Inferior parietal cortex (tissue), 1 donor: ENCODE measurements around the gene MYL5.
"Not testable (repeated sequence)": the region's sequence is repeated elsewhere in the genome, so short reads cannot be mapped to it uniquely, and the experiment has no call there.

ENCODE experiments used
- DNase-seq: peaks from one replicate; pipeline ENCODE4 v3.0.0-alpha.2; 2016; ENCODE audit errors: extremely low spot score

Gene MYL5

DNA sequence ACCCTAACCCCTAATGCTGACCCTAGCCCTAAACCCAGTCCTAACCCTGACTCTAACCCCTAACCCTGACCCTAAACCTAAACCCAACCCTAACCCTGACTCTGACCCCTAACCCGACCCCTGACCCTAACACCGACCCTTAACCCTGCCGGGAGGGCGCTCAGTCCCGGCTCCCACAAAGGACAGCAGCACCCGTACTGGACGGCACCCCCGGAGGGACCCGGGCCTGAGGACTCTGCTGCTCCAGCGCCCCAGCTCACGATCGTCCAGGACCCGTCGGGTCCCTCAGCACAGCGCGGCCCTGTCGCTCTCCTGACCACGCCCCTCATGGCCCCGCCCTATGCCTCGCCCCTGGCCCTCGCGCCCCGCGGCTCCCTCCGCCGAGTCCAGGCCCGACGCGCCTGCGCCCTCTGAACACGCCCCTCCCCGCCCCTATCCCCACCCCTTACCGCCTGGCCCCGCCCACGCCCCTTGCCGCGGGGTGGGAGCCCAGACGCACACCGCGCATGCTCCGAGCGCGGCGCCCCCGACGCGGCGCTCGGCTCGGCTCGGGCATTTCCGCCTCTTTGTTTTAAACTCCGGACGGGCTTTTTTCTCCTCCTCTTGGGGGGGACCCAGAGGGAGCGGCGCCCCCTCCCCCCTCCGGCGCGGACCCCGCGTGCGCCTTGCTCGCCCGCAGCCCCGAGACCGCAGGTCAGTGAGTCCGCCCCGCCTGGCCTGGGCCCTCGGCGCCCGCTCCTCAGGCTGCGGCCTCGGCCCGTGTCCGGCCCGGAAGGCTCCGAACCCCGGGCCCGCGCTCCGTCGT lies 31.1 kb downstream of the MYL5 start, which contains the start of gene PCGF3:
Gene PCGF3, plus strand, starts transcription at position 555 of the 805 bp plus-strand sequence. CDS start 27,849 bp downstream, outside the sequence.
- peak; percentile 92 for DNase-seq

DNA sequence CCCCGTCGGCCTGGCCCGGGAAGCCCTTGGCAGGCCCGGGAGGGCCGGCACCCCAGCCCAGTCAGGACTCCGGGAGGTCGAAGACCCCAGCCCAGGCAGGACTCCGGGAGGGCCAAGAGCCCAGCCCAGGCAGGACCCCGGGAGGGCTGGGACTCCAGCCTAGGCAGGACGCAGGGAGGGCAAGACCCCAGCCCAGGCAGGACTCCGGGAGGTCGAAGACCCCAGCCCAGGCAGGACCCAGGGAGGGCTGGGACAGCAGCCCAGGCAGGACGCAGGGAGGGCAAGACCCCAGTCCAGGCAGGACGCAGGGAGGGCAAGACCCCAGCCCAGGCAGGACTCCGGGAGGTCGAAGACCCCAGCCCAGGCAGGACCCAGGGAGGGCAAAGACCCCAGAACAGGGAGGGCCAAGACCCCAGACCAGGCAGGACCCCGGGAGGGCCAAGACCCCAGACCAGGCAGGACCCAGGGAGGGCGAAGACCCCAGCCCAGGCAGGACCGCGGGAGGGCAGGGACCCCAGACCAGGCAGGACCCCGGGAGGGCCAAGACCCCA lies 31.8 kb downstream of the MYL5 start:
- not testable (repeated sequence) for DNase-seq

DNA sequence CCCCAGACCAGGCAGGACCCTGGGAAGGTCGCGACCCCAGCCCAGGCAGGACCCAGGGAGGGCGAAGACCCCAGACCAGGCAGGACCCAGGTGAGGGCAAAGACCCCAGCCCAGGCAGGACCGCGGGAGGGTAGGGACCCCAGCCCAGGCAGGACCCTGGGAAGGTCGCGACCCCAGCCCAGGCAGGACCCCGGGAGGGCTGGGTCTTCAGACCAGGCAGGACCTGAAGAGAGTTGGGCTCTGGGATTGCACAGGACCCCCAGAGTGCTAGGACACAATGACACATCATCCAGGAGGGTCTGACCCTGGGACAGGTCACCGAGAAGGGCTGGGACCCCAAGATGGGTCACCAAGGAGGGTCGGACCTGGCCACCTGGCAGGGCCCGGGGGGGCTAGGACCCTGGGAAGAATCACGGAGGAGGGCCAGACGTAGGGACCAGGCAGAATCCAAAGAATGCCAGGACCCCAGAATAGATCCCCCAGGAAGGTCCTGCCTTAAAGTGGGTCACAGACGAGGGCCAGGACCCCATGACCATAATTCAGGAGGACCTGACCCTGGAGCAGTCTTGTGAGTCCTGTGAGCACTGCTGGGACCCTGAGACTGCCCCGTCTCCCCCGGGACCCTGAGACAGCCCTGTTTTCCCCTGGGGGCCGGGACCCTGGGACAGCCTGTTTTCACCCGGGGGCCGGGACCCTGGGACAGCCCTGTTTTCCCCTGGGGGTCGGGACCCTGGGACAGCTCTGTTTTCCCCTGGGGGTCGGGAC lies 32.7 kb downstream of the MYL5 start:
- DNase-seq: no peak

DNA sequence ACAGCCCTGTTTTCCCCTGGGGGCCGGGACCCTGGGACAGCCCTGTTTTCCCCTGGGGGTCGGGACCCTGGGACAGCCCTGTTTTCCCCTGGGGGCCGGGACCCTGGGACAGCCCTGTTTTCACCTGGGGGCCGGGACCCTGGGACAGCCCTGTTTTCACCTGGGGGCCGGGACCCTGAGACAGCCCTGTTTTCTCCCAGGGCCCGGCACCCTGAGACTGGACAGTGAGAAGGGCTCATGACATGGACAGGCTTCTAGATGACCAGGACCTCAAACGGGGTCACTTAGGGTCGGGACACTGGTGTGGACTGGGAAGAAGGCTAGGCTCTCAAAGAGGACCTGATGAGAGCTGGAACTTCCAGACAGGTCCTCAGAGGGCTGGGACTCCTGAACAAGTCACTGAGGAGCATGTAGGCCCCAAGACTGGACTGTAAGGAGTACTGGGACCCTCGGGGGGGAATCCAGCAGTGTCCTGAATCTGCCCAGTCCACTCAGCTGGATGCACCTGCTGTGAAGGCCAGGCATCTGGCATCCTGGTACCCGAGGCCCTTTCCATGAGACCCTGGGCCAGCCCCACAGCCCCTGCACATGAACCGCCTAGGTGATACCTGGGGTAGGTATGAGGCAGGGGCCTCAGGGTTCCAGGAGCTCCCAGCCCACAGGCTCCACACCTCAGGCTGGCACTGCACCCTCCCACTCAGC lies 33.7 kb downstream of the MYL5 start:
- no peak for DNase-seq

DNA sequence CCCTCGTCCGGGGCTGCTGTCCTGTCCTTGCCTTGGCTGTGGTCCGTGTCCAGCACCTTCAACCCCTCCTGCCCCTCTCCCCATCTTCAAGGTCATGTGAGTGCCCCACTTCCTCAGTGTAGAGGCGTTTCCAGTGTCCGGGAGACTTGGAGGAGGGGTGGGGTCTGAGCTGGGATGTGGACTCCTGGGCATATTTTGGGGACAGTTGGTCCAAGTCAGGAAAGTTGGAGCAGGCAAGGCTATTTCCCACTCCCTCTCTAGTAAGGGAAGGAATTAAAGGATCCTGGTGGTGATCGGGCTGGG lies 34.2 kb downstream of the MYL5 start:
- no peak for DNase-seq

DNA sequence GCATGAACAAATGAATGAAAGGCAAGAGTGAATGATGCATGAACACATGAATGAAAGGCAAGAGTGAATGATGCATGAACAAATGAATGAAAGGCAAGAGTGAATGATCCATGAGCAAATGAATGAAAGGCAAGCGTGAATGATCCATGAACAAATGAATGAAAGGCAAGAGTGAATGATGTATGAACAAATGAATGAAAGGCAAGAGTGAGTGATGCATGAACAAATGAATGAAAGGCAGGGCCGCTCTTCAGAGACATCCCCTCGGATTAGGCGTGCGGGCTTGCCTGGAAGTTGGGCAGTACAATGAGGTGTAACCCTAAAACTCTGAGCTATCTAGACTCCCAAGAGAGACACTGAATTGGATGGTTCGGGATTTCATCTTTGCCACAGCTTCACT lies 35.0 kb downstream of the MYL5 start:
- DNase-seq: no peak

DNA sequence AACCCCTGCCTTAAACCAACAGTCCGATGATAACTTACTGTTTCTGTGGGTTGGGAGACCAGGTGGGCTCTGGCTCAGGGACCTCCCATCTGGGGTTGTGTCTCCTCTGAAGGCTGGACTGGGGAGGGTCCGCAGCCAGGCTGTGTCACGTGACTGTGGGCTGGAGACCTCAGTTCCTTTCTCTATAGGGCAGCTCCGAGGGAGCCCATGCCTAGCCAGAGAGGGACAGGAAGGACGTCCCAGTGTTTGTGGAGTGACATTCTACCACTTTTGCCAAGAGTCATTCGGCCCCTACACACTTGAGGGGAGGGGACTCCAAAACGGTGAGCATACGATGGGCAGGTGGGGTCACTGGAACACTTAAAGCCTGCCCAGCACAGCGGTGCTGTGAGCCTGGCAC lies 35.8 kb downstream of the MYL5 start:
- no peak for DNase-seq

DNA sequence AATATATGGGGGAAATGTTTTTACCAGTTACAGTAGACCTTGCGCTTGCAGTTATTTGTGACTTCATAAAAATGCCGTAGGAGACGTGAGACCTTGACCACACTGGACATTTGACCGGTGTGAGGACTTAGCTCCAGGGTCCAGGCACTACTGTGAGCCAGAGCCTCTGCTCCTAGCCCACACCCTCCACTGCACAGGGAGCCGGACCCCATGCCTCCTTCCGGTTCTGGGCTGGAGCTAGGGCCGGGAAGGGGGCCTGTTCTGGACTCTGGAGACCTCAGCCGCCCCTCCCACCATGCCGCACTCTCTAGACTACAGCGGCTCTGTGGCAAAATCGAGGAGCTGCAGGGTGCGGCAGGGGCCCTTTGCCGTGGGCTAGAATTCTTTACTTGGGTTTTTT lies 36.6 kb downstream of the MYL5 start:
- no peak for DNase-seq

DNA sequence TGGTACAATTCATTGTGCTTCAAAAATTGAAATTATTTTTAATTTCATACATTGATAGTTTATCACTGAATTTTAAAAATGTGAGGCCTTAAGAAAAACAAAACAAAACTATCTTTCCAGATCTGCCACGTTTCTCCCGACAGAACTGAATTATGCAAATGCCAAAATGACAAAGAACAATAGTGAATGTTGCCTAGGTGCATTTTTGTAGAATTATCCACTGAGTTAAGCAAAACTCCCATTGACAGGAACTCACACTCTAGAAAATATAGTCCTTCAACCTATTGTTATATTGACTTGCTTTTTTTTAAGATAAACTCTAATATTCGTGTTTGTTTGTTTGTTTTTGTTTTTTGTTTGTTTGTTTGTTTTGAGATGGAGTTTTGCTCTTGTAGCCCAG lies 37.8 kb downstream of the MYL5 start:
- DNase-seq: no peak

DNA sequence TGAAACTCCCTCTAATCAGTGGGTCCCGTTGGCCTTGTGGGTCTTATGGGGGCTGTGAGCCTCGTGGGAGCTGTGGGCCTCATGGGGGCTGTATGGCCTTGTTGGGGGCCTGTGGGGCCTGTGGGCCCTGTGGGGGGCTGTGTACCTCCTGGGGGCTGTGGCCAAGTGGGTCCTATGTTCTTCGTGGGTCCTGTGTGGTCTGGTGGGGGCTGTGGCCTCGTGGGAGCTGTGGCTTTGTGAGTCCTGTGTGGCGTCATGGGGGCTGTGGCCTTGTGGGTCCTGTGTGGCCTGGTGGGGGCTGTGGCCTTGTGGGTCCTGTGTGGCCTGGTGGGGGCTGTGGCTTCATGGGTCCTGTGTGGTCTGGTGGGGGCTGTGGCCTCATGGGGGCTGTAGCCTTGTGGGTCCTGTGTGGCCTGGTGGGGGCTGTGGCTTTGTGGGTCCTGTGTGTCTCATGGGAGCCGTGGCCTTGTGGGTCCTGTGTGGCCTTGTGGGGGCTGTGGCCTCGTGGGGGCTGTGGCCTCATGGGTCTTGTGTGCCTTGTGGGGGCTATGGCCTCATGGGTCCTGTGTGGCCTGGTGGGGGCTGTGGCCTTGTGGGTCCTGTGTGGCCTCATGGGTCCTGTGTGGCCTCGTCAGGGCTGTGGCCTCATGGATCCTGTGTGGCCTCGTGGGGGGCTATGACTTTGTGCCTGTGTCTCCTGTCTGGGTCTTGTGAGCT lies 38.7 kb downstream of the MYL5 start:
- DNase-seq: no peak

DNA sequence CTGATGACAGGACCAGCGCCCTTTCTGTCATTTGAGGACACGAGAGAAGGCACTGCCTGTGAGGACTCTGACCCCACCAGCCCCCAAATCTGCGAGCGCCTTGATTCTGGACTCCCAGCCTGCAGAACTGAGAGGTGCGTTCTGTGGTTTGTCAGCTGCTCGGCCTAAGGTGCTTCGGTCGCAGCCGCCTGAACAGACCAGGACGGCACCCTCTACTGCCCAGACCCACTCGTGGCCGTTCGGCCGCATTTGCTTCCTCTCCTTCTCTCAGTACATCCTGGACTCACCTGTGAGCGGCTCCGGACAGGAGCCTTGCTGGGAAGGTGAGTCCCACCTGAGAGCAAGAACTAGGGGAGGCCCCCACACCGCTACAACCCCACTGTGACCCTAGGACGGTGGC lies 39.7 kb downstream of the MYL5 start:
- DNase-seq: no peak

DNA sequence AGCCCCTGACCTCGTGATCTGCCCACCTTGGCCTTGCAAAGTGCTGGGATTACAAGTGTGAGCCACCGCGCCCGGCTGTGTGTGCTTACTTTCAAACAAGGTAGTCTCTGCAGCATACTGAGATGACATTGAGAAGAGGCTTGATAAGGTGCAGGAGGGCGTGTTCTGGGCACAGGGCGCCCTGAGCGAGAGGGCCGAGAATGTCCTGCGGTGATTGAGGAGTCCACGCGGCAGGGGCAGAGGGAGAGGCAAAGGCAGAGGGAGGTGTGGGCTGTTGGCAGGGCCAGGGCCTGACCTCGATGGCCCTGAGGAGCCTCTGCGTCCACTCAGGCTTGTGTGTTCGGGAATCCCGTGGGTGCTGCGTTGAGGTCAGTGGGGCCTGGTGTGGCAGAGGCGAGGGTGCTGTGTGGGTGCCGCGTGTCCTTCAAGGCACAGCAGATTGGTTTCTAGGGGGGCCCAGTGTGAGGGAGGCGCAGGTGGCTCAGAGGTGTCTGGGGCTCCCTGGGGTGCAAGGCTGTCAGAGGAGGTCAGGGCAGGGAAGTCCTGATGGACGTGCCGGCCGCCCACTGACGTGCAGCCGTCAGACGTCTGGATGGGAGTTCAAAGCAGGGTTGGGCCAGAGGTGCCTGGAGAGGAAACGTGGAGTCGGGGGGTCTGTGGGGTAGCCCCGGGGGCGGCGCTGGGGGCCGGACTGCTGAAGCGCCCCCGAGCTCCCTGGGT lies 43.4 kb downstream of the MYL5 start:
- no peak for DNase-seq

DNA sequence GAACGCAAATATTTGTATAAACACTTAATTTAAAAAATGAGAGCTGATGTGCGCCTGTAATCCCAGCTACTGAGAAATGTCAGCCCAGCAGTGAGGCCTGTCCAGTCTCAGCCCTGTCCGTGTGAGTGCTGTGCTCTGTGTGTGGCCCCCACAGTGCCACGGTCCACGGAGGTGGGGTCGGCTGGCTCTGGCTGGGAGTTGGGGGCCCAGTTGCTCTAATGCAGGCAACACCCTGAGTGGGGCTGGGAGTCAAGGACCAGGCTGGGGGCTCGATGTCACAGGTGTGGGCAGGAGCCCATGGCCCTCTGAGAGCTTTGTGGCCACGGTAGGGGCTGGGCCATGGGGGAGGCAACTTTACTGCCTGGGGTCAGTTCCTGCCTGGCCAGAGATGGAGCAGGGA lies 44.1 kb downstream of the MYL5 start:
- DNase-seq: no peak

DNA sequence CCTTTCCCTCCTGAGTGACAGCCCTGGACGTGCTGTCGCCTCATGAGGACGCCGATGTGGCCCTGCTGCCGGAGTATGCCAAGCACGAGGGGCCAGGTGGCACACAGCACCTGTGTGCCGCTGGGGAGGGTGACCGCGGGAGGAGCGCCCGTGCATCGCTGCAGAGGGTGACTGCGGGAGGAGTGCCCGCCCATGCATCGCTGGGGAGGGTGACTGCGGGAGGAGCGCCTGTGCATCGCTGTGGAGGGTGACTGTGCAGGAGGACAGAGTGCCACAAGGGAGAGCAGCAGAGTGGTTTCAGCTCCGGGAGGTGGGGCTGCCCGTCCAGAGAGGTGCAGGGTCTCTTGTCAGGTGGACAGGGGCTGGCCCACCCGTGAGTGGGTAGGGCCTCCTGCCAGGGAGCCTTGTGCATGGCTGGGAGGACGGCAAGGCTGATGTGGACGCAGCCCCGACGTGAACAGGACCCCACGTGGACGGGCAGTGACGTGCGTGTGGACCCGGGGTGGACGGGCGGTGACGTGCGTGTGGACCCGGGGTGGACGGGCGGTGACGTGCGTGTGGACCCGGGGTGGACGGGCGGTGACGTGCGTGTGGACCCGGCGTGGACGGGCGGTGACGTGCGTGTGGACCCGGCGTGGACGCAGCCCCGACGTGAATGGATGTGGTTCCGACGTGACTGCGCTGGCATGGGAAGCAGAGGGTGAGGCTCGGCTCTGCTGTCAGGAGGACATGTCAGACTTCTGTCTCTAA lies 45.9 kb downstream of the MYL5 start:
- no peak for DNase-seq

DNA sequence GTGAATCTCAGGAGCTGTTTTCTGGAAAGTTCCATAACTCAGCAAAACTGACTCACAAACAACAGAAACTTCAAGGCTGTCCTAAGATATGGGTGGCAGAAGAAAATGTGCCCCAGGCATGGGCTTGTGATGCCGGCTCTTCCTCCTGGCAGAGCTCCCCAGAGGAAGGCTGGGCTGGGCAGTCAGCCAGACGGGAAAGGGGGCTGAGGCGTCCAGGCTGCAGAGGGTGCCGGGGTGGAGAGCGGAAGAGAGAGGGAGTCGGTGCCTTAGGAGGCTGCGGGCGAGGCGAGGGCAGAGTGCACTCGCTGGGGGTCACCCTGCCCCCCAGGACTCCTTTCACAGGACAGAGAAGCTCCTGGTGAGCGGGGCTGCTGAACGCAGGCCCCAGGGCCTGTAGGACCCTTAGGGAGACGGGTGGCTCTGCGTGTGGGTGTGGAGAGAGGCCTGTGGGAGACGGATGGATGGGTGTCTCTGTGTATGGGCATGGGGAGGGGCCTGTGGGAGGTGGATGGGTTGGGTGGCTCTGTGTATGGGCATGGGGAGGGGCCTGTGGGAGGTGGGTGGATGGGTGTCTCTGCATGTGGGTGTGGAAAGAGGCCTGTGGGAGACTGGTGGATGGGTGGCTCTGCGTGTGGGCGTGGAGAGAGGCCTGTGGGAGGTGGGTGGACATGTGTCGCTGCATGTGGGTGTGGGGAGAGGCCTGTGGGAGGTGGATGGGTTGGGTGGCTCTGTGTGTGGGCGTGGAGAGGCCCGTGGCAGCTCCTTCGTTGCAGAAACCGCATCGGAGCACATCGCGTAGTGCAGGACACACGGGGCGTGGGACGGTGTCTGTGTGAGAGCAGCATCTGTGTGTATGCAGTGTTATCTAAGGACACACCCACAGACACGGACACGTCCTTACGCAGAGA lies 47.2 kb downstream of the MYL5 start:
- no peak for DNase-seq

DNA sequence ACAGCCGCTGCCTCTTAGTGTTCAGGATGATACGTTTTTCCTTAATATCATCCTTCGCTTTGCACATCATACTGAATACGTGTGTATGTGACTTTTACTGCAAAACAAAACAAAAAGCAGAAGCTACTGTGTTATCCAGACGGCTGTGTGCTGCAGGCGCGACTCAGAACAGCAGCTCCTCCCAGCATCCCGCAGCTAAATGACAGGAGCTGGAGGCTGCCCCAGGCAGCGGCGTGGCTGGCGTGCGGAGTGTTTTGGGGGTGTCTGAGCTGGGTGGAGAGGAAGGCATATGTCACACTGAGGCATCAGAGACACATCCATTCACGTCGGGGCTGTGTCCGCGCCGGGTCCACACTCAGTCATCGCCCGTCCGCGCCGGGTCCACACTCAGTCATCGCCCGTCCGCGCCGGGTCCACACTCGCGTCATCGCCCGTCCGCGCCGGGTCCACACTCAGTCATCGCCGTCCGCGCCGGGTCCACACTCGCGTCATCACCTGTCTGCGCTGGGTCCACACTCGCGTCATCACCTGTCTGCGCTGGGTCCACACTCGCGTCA lies 47.9 kb downstream of the MYL5 start:
- peak; percentile 45 for DNase-seq

DNA sequence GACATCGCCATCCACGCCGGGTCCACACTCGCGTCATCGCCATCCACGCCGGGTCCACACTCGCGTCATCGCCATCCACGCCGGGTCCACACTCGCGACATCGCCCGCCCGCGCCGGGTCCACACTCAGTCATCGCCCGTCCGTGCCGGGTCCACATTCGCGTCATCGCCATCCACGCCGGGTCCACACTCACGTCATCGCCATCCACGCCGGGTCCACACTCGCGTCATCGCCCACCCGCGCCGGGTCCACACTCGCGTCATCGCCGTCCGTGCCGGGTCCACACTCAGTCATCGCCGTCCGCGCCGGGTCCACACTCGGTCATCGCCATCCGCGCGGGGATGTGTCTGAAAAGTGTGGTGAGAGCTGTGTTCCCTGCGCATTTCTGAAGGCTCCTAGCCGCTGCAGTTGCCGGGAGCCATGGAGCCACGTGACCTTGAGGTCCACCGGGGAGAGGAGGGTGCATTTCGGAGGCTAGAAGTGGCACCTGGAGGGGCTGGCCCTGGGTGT lies 48.6 kb downstream of the MYL5 start:
- DNase-seq: no peak

DNA sequence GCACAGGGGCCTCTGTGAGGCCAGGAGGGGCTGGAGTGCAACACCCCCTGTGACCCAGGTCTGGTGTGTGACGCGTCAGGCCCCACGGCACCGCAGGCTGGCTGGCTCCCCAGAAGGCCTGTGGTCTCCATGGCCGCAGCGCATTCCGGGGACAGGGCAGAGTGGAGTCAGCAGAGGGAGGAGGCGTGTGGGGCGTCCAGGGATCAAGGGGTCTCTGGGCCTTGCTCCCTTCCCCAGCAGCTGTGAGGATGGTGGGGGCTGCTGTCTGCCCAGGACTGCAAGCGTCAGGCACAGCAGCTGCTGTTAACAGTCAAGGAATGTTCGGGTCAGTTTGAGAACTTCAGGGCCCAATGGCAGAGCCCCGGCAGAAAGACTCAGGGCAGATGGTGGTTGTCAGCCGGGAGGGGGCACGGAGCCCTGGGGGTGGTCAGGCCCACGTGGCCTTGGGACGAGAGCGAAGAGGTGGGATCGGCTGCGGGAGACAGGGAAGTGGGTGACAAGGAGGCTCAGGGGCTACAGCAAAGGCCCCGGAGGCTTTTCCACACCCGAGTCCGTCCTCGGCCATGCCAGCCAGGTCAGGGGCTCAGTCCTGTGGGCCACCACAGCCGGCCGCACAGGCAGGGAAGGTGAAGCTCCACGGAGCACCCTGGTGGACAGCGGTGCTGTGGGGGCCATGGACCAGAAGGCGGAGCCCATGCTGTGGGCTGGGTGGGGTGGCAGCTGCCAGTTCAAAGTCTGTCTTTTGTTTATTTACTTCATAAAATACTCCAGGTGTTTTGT lies 49.6 kb downstream of the MYL5 start:
- DNase-seq: no peak
